H1 (cell line): ENCODE results near the gene CROCC2. TPM values are rescaled to one million over a fixed set of nuclear protein-coding genes. Genes with fewer than 3 reads are reported as not detected.

ENCODE experiments used
- CTCF ChIA-PET: fragments of 300-600 bp; sonication (Branson Sonifier 250); formaldehyde crosslinking; loops from one replicate; lab custom pipeline; 2021; ENCODE audit not compliant: partially characterized antibody; lab: Charles Lee
- POLR2A ChIA-PET: fragments of 300-600 bp; sonication (Branson Sonifier 250); formaldehyde crosslinking; loops from one replicate; lab custom pipeline; 2021; ENCODE audit warnings: inconsistent platforms; ENCODE audit not compliant: partially characterized antibody; lab: Charles Lee
- DNase-seq, 2 experiments: peaks; one replicate each; pipeline versions ENCODE4 v3.0.0 to v3.0.0-alpha.2; 2010 to 2022; ENCODE audit warnings: low spot score in 2 of 2, low read depth in 1 of 2, mixed read lengths in 1 of 2
- FAIRE-seq: peaks from 2 replicates; lab custom pipeline; 2011; peaks lifted over from hg19 to GRCh38; lab: Jason Lieb, UNC
- H2AFZ ChIP-seq: 2 replicates; pipeline ENCODE4 v1.8.1; 2012; ENCODE audit warnings: low read length, inconsistent platforms
- H2AK5ac ChIP-seq: 2 replicates; pipeline ENCODE4 v1.6.1; 2013; ENCODE audit warnings: low read depth, low read length
- H2BK120ac ChIP-seq: replicated peaks from 2 replicates; pipeline ENCODE3; 2013; ENCODE audit warnings: low read depth, low read length, inconsistent platforms
- H2BK12ac ChIP-seq: 2 replicates; pipeline ENCODE4 v1.6.1; 2013; ENCODE audit warnings: low read depth, low read length
- H2BK15ac ChIP-seq: 2 replicates; pipeline ENCODE4 v1.6.1; 2013; ENCODE audit warnings: low read length
- H2BK20ac ChIP-seq: 2 replicates; pipeline ENCODE4 v1.6.1; 2013; ENCODE audit warnings: low read length
- H2BK5ac ChIP-seq: 2 replicates; pipeline ENCODE4 v1.6.1; 2013; ENCODE audit warnings: low read depth, low read length
- H3K14ac ChIP-seq: 2 replicates; pipeline ENCODE4 v1.6.1; 2013; ENCODE audit warnings: inconsistent platforms; ENCODE audit not compliant: insufficient read length
- H3K18ac ChIP-seq: 2 replicates; pipeline ENCODE4 v1.6.1; 2013; ENCODE audit warnings: low read length; ENCODE audit errors: extremely low read depth
- H3K23ac ChIP-seq: 2 replicates; pipeline ENCODE4 v1.6.1; 2013; ENCODE audit warnings: inconsistent platforms; ENCODE audit not compliant: insufficient read length
- H3K23me2 ChIP-seq: 2 replicates; pipeline ENCODE4 v1.6.1; 2013; ENCODE audit warnings: low read depth, low read length
- H3K27ac ChIP-seq: 2 replicates; pipeline ENCODE4 v1.6.1; 2011; ENCODE audit warnings: low read depth, low read length, inconsistent platforms
- H3K27me3 ChIP-seq, 4 experiments: replicated peaks in 1 of 4; 1 replicate in 1 of 4; 2 replicates in 3 of 4; pipeline versions ENCODE4 v1.6.1 to v1.8.1; 2011 to 2013; ENCODE audit warnings: low read length in 3 of 4, mild to moderate bottlenecking in 3 of 4, inconsistent platforms in 2 of 4, mixed read lengths in 2 of 4, moderate library complexity in 1 of 4; ENCODE audit not compliant: control insufficient read depth in 3 of 4, insufficient read depth in 3 of 4; ENCODE audit errors: extremely low read depth in 1 of 4
- H3K36me3 ChIP-seq, 4 experiments: 2 replicates each; pipeline versions ENCODE4 v1.6.1 to v1.8.1; 2011 to 2013; ENCODE audit warnings: mild to moderate bottlenecking in 4 of 4, low read length in 3 of 4, moderate library complexity in 2 of 4, control low read depth in 1 of 4, inconsistent platforms in 1 of 4; ENCODE audit not compliant: insufficient read depth in 4 of 4, control insufficient read depth in 2 of 4
- H3K4ac ChIP-seq: replicated peaks from 2 replicates; pipeline ENCODE3; 2013; ENCODE audit warnings: low read length, low read depth, mixed read lengths, inconsistent platforms; ENCODE audit not compliant: insufficient read length
- H3K4me1 ChIP-seq, 4 experiments: replicated peaks in 1 of 4; 1 replicate in 1 of 4; 2 replicates in 3 of 4; pipeline versions ENCODE4 v1.6.1 to v1.8.1; 2011 to 2013; ENCODE audit warnings: low read length in 3 of 4, inconsistent platforms in 2 of 4, mixed read lengths in 1 of 4; ENCODE audit not compliant: insufficient read depth in 4 of 4, control insufficient read depth in 3 of 4
- H3K4me2 ChIP-seq, 2 experiments: 2 replicates each; pipeline versions ENCODE4 v1.6.1 to v1.8.1; 2011 to 2013; ENCODE audit warnings: low read depth in 2 of 2, low read length in 2 of 2, control low read depth in 1 of 2, inconsistent platforms in 1 of 2, mild to moderate bottlenecking in 1 of 2; ENCODE audit not compliant: insufficient read depth in 1 of 2
- H3K4me3 ChIP-seq, 4 experiments: fragments of 200-600, 300-600 bp in 1 of 4; sonication (generic), shearing (Covaris generic), sonication (Bioruptor Twin) in 1 of 4; 2 replicates each; pipeline versions ENCODE4 v1.5.1 to v1.8.1; 2011 to 2016; ENCODE audit warnings: low read length in 4 of 4, low read depth in 3 of 4, control low read depth in 2 of 4, inconsistent platforms in 2 of 4, mild to moderate bottlenecking in 2 of 4, mixed read lengths in 1 of 4, moderate library complexity in 1 of 4; ENCODE audit not compliant: insufficient read depth in 2 of 4; ENCODE audit errors: extremely low read depth in 1 of 4
- H3K56ac ChIP-seq: replicated peaks from 2 replicates; pipeline ENCODE3; 2013; ENCODE audit warnings: low read depth, mild to moderate bottlenecking, mixed read lengths, low read length, inconsistent platforms; ENCODE audit not compliant: insufficient read length
- H3K79me1 ChIP-seq: 2 replicates; pipeline ENCODE4 v1.6.1; 2013; ENCODE audit warnings: low read depth, low read length, control low read depth
- H3K79me2 ChIP-seq, 2 experiments: 2 replicates each; pipeline versions ENCODE4 v1.6.1 to v1.8.1; 2012 to 2013; ENCODE audit warnings: low read length in 2 of 2, mild to moderate bottlenecking in 2 of 2, inconsistent platforms in 1 of 2; ENCODE audit not compliant: insufficient read depth in 2 of 2, control insufficient read depth in 1 of 2
- H3K9ac ChIP-seq, 4 experiments: replicated peaks in 1 of 4; 1 replicate in 1 of 4; 2 replicates in 3 of 4; pipeline versions ENCODE4 v1.6.1 to v1.8.1; 2011 to 2013; ENCODE audit warnings: low read depth in 3 of 4, low read length in 3 of 4, control low read depth in 2 of 4, mild to moderate bottlenecking in 2 of 4, moderate library complexity in 2 of 4, inconsistent platforms in 1 of 4; ENCODE audit errors: extremely low read depth in 1 of 4
- H3K9me3 ChIP-seq, 2 experiments: 2 replicates each; pipeline versions ENCODE4 v1.6.1 to v1.8.1; 2012 to 2013; ENCODE audit warnings: mild to moderate bottlenecking in 2 of 2, moderate library complexity in 2 of 2, control low read depth in 1 of 2, inconsistent platforms in 1 of 2, low read depth in 1 of 2, low read length in 1 of 2, mixed read lengths in 1 of 2; ENCODE audit not compliant: insufficient read depth in 2 of 2
- H4K20me1 ChIP-seq, 2 experiments: replicated peaks in 1 of 2; 2 replicates each; pipeline versions ENCODE3 to v1.8.1; 2011 to 2013; ENCODE audit warnings: inconsistent platforms in 2 of 2, low read length in 2 of 2, mild to moderate bottlenecking in 1 of 2; ENCODE audit not compliant: insufficient read depth in 2 of 2, control insufficient read depth in 1 of 2
- H4K5ac ChIP-seq: 2 replicates; pipeline ENCODE4 v1.6.1; 2013; ENCODE audit warnings: low read length, low read depth, mixed read lengths, inconsistent platforms; ENCODE audit not compliant: insufficient read length
- H4K8ac ChIP-seq: 2 replicates; pipeline ENCODE4 v1.8.0; 2013; ENCODE audit warnings: mild to moderate bottlenecking, moderate library complexity, low read length, inconsistent platforms; ENCODE audit not compliant: insufficient read depth; ENCODE audit errors: extremely low read depth
- H4K91ac ChIP-seq: replicated peaks from 2 replicates; pipeline ENCODE3; 2013; ENCODE audit warnings: low read length, mixed read lengths, inconsistent platforms; ENCODE audit not compliant: insufficient read length
- CHD1 ChIP-seq: IDR thresholded peaks from 2 replicates; pipeline ENCODE4 v1.6.1; 2012; ENCODE audit warnings: low read depth, low read length, improper control_type of control experiment
- CTBP2 ChIP-seq: IDR thresholded peaks from 2 replicates; pipeline ENCODE4 v1.7.0; 2011; ENCODE audit warnings: borderline replicate concordance, mild to moderate bottlenecking, moderate library complexity, mixed read lengths, low read length; ENCODE audit not compliant: insufficient read depth, insufficient read length
- GABPA ChIP-seq: IDR thresholded peaks from 2 replicates; pipeline ENCODE4 v1.6.1; 2011; ENCODE audit warnings: mild to moderate bottlenecking, low read length, moderate library complexity, borderline replicate concordance; ENCODE audit not compliant: insufficient read depth
- JUN ChIP-seq: IDR thresholded peaks from 2 replicates; pipeline ENCODE4 v1.6.1; 2011; ENCODE audit warnings: low read depth, mild to moderate bottlenecking, improper control_type of control experiment, low read length
- MAFK ChIP-seq: IDR thresholded peaks from 2 replicates; pipeline ENCODE4 v1.6.1; 2012; ENCODE audit warnings: low read depth, mild to moderate bottlenecking, improper control_type of control experiment, low read length
- MAX ChIP-seq: IDR thresholded peaks from 2 replicates; pipeline ENCODE4 v1.6.1; 2012; ENCODE audit warnings: inconsistent platforms
- NRF1 ChIP-seq: IDR thresholded peaks from 2 replicates; pipeline ENCODE4 v1.6.1; 2011; ENCODE audit warnings: mild to moderate bottlenecking, low read depth, low read length, improper control_type of control experiment
- RFX5 ChIP-seq: IDR thresholded peaks from 2 replicates; pipeline ENCODE4 v1.6.1; 2011; ENCODE audit warnings: low read depth, low read length, improper control_type of control experiment, borderline replicate concordance
- RNF2 ChIP-seq: fragments of 200-900, 300-1000 bp; sonication (generic); IDR thresholded peaks from 2 replicates; pipeline ENCODE4 v1.7.1; 2016; ENCODE audit warnings: borderline replicate concordance, low read depth, mild to moderate bottlenecking, antibody characterized with exemption, low read length; ENCODE audit not compliant: poor library complexity, severe bottlenecking; ENCODE audit errors: missing control alignments
- RXRA ChIP-seq: IDR thresholded peaks from 2 replicates; pipeline ENCODE4 v1.6.1; 2011; ENCODE audit warnings: low read depth, mild to moderate bottlenecking, low read length, moderate library complexity; ENCODE audit not compliant: insufficient read depth
- SIN3A ChIP-seq, 2 experiments: IDR thresholded peaks in 1 of 2; conservative IDR thresholded peaks in 1 of 2; 2 replicates each; pipeline ENCODE4 v1.6.1; 2011 to 2012; ENCODE audit warnings: low read length in 2 of 2, improper control_type of control experiment in 1 of 2, low read depth in 1 of 2, mild to moderate bottlenecking in 1 of 2
- SUZ12 ChIP-seq: fragments of 200-600 bp; sonication (generic); IDR thresholded peaks from 2 replicates; pipeline ENCODE4 v1.6.1; 2012; ENCODE audit warnings: mild to moderate bottlenecking, inconsistent platforms, low read length, moderate library complexity, mixed read lengths
- TCF12 ChIP-seq: IDR thresholded peaks from 2 replicates; pipeline ENCODE4 v1.6.1; 2011; ENCODE audit warnings: low read depth, mild to moderate bottlenecking, low read length
- WGBS, 2 experiments: shearing (Covaris generic) in 1 of 2; methylation state at CpG; one replicate each; pipeline versions ENCODE4 v1.1.6 to v1.1.7; 2013 to 2015; ENCODE audit warnings: low lambda C conversion rate in 2 of 2, mixed read lengths in 2 of 2, inconsistent platforms in 1 of 2, low coverage in 1 of 2, missing lambda C conversion rate in 1 of 2; ENCODE audit not compliant: insufficient replicate concordance in 2 of 2, insufficient coverage in 1 of 2, insufficient read length in 1 of 2; ENCODE audit errors: extremely low coverage in 1 of 2, missing lambda C conversion rate in 1 of 2; 5-methylcytosine and 5-hydroxymethylcytosine counted together
- polyA plus RNA-seq, 7 experiments: library from polyadenylated mRNA; depleted of rRNA in 3 of 7; stranded (reverse) in 5 of 7; unstranded in 2 of 7; fragments of >200 nt in 5 of 7; fragments of 200-250 nt in 2 of 7; gene quantifications; 1 replicate in 5 of 7; 2 replicates in 1 of 7; 4 replicates in 1 of 7; pipeline versions ENCODE4 v1.2.1 to v1.2.3, GENCODE V29; 2011 to 2013; ENCODE audit warnings: missing spikeins in 2 of 7, mixed read lengths in 2 of 7
- total RNA-seq: library from RNA; stranded (reverse); fragmentation: NEBNext Ultra II Directional; extraction: Animal tissue kit (Norgen Biotek cat#: 25700); gene quantifications from 2 replicates; pipeline ENCODE4 v1.2.1, GENCODE V29; 2021

CROCC2 gene
- total and polyA plus RNA-seq, 2 of the 8 experiments (the other 6 are each of a cell fraction or from before 2014, with no cell fraction given), result not detected

- Histone ChIP-seq H3K9ac (no peak overlapping the region), H3K27me3 (no peaks in the 10 kb centered on the region), H3K4me3 (no peak overlapping the region), H3K18ac (no peak overlapping the region), H2BK12ac (no peak overlapping the region), H2BK20ac (no peak overlapping the region), H4K5ac (no peak overlapping the region), H3K79me1 (no peaks in the 10 kb centered on the region), H3K4me1 (peaks cover 0 to 19% (median 15%) of the 10 kb centered on the region in 4 experiments; a peak in 6 of 7 replicates), H2AK5ac (no peak overlapping the region), H4K91ac (no peak overlapping the region), H3K4me2 (no peak overlapping the region), H2BK120ac (no peak overlapping the region), H4K20me1 (no peaks in the 10 kb centered on the region), H3K36me3 (no peaks in the 10 kb centered on the region), H3K4ac (no peak overlapping the region), H3K23me2 (peaks cover 2% of the 10 kb centered on the region; the same call in 1 of the 2 replicates), H2BK5ac (no peak overlapping the region), H3K9me3 (peaks cover 11 to 13% of the 10 kb centered on the region in 2 experiments), H2BK15ac (no peak overlapping the region), H3K56ac (no peak overlapping the region), H3K14ac (no peak overlapping the region), H4K8ac (no peak overlapping the region), H2AFZ (no peak overlapping the region), H3K79me2 (no peaks in the 10 kb centered on the region), H3K27ac (no peak overlapping the region), H3K23ac (no peak overlapping the region)
- ChIA-PET POLR2A (no interaction called here), CTCF (interaction anchor here (0.9 kb wide), 1 partner anchor 24 kb away, joined by 3 read pairs; no protein-coding TSS in a partner anchor)
- WGBS, 2 experiments, result 84% methylated on average over 7 of the region's 7 CpGs; no CpG with 5 or more reads in 1 of the 2 experiments
- FAIRE-seq, result no peak
- no peak for DNase-seq
- TF ChIP-seq RXRA, result no peak
- TF ChIP-seq JUN, result no peak
- TF ChIP-seq GABPA, result no peak
- no peak for TF ChIP-seq SUZ12
- TF ChIP-seq SIN3A (conservative IDR thresholded peaks at IDR 0.05 in 1 of 2, IDR thresholded peaks at IDR 0.05 in 1 of 2; ENCODE audit: low read depth in 1 of 2, low read length in 2 of 2), result no peak
- no peak for TF ChIP-seq MAFK
- TF ChIP-seq NRF1, result no peak
- no peak for TF ChIP-seq RNF2
- no peak for TF ChIP-seq CTBP2
- no peak for TF ChIP-seq RFX5
- no peak for TF ChIP-seq TCF12
- TF ChIP-seq CHD1, result no peak
- TF ChIP-seq MAX, result no peak
Observed at GRCh38 chr2:241007111-241007510, 101.0 kb downstream of the CROCC2 start.
